ENCODE measurements around the gene BMP6.

Gene BMP6

GRCh38 chr6:7734707-7735383 is 8.9 kb downstream of the BMP6 start:
- no peak for TF ChIP-seq CTCF (IDR thresholded peaks at IDR 0.05; ENCODE audit: low read depth, low read length)

GRCh38 chr6:7737106-7737505 is 11.2 kb downstream of the BMP6 start:
- no peak for TF ChIP-seq CTCF (IDR thresholded peaks at IDR 0.05; ENCODE audit: low read depth, low read length)
- DNase-seq (ENCODE audit: extremely low read depth, low read depth), result no peak

More at GRCh38 chr6:7734707-7735383, 8.9 kb downstream of the BMP6 start:
- DNase-seq (ENCODE audit: extremely low read depth, low read depth), result no peak

- DNase-seq (ENCODE audit: extremely low read depth, low read depth), result no peak
- no peak for TF ChIP-seq CTCF (IDR thresholded peaks at IDR 0.05; ENCODE audit: low read depth, low read length)
These were observed 12.0 kb downstream of the BMP6 start for GRCh38 chr6:7737867-7738266.

- DNase-seq (ENCODE audit: extremely low read depth, low read depth), result no peak
These were observed 16.4 kb downstream of the BMP6 start for GRCh38 chr6:7742223-7742785.

GRCh38 chr6:7745942-7746341 is 20.0 kb downstream of the BMP6 start:
- no peak for TF ChIP-seq CTCF (IDR thresholded peaks at IDR 0.05; ENCODE audit: low read depth, low read length)
- no peak for DNase-seq (ENCODE audit: extremely low read depth, low read depth)

More at GRCh38 chr6:7742223-7742785, 16.4 kb downstream of the BMP6 start:
- TF ChIP-seq CTCF (IDR thresholded peaks at IDR 0.05; ENCODE audit: low read depth, low read length), result no peak

- no peak for DNase-seq (ENCODE audit: extremely low read depth, low read depth)
- TF ChIP-seq CTCF (IDR thresholded peaks at IDR 0.05; ENCODE audit: low read depth, low read length), result no peak
These were observed 21.1 kb downstream of the BMP6 start for GRCh38 chr6:7747016-7747415.

GRCh38 chr6:7747433-7747832 is 21.5 kb downstream of the BMP6 start:
- no peak for DNase-seq (ENCODE audit: extremely low read depth, low read depth)
- TF ChIP-seq CTCF (IDR thresholded peaks at IDR 0.05; ENCODE audit: low read depth, low read length), result no peak

Measured in AG09319 (cell line).